ENCODE data around the gene MAP3K20. TPM values are rescaled to one million over a fixed set of nuclear protein-coding genes. Genes with fewer than 3 reads are reported as not detected.

The MAP3K20 gene
- total RNA-seq, 6 donors from 2014 or later, result 16.3 to 41.7 (median 34.7) TPM

GRCh38 chr2:173048522-173048896, 27.1 kb upstream of the MAP3K20 start:
- Histone ChIP-seq H3K4me1 (peaks cover 11 to 21% (median 16%) of the 10 kb centered on the region in 4 donors), H3K27me3 (no peaks in the 10 kb centered on the region), H3K9me3 (no peaks in the 10 kb centered on the region), H3K4me3 (no peak overlapping the region), H3K27ac (peak overlapping the region; percentile 28 to 66 (median 56)), H3K36me3 (peaks cover 0 to 6% (median 0%) of the 10 kb centered on the region in 4 donors)
- DNase-seq (no peak), ATAC-seq (ENCODE audit: low FRiP score in 2 of 2) (peak in 1 of 2 donors; percentile 28)
- TF ChIP-seq EP300 (IDR thresholded peaks at IDR 0.05) (no peak), POLR2AphosphoS5 (IDR thresholded peaks at IDR 0.05) (no peak), POLR2A (IDR thresholded peaks at IDR 0.05) (no peak), CTCF (IDR thresholded peaks at IDR 0.05) (no peak)
- WGBS, 2 donors, result 90 to 92% methylated on average over 3 of the region's 3 CpGs

GRCh38 chr2:173048897-173049661, 26.6 kb upstream of the MAP3K20 start:
- no peaks in the 10 kb centered on the region for H3K9me3 ChIP-seq
- WGBS, 2 donors, result 28 to 35% methylated on average over 4 of the region's 4 CpGs
- peak; percentile 86 to 97 for ATAC-seq (ENCODE audit: low FRiP score in 2 of 2)
- no peak overlapping the region for H3K4me3 ChIP-seq
- peaks cover 11 to 23% (median 18%) of the 10 kb centered on the region in 4 donors for H3K4me1 ChIP-seq
- H3K27me3 ChIP-seq, result no peaks in the 10 kb centered on the region
- H3K36me3 ChIP-seq, result peaks cover 0 to 6% (median 0%) of the 10 kb centered on the region in 4 donors
- H3K27ac ChIP-seq, result peak overlapping the region; percentile 37 to 66 (median 56)
- TF ChIP-seq POLR2A (IDR thresholded peaks at IDR 0.05) (no peak), CTCF (IDR thresholded peaks at IDR 0.05) (no peak), POLR2AphosphoS5 (IDR thresholded peaks at IDR 0.05) (peak in 1 of 2 donors; percentile 40), EP300 (IDR thresholded peaks at IDR 0.05) (peak in 1 of 4 donors; percentile 83)
- peak in 1 of 2 donors; percentile 62 for DNase-seq

- ATAC-seq (ENCODE audit: low FRiP score in 2 of 2) (no peak), DNase-seq (no peak)
- Histone ChIP-seq H3K4me1 (peaks cover 11 to 23% (median 18%) of the 10 kb centered on the region in 4 donors), H3K27me3 (no peaks in the 10 kb centered on the region), H3K36me3 (peaks cover 0 to 6% (median 0%) of the 10 kb centered on the region in 4 donors), H3K9me3 (no peaks in the 10 kb centered on the region), H3K4me3 (no peak overlapping the region), H3K27ac (peak overlapping the region; percentile 37 to 63 (median 56))
- TF ChIP-seq POLR2A (IDR thresholded peaks at IDR 0.05) (no peak), CTCF (IDR thresholded peaks at IDR 0.05) (no peak), EP300 (IDR thresholded peaks at IDR 0.05) (no peak), POLR2AphosphoS5 (IDR thresholded peaks at IDR 0.05) (no peak)
- WGBS, 2 donors, result 93 to 97% methylated on average over 3 of the region's 3 CpGs
Measured at GRCh38 chr2:173049831-173050230, 25.8 kb upstream of the MAP3K20 start.

GRCh38 chr2:173050684-173051083, 25.0 kb upstream of the MAP3K20 start:
- no peak overlapping the region for H3K4me3 ChIP-seq
- H3K27me3 ChIP-seq, result no peaks in the 10 kb centered on the region
- H3K36me3 ChIP-seq, result peaks cover 0 to 6% (median 0%) of the 10 kb centered on the region in 4 donors
- no peak for DNase-seq
- no peaks in the 10 kb centered on the region for H3K9me3 ChIP-seq
- 86% methylated on average over 4 of the region's 4 CpGs for WGBS, 2 donors
- peaks cover 11 to 23% (median 18%) of the 10 kb centered on the region in 4 donors for H3K4me1 ChIP-seq
- no peak overlapping the region for H3K27ac ChIP-seq
- ATAC-seq (ENCODE audit: low FRiP score in 2 of 2), result no peak
- TF ChIP-seq CTCF (IDR thresholded peaks at IDR 0.05) (no peak), EP300 (IDR thresholded peaks at IDR 0.05) (no peak), POLR2A (IDR thresholded peaks at IDR 0.05) (no peak), POLR2AphosphoS5 (IDR thresholded peaks at IDR 0.05) (no peak)
